Activated CD8-positive, alpha-beta T cell treated with anti-CD3 and anti-CD28 coated beads, Interleukin-2, amount 10 ng/mL, durations not matched to agents 7 days and 5 days (primary cell): ENCODE measurements around the gene BUD13. TPM values are rescaled to one million over a fixed set of nuclear protein-coding genes. Genes with fewer than 3 reads are reported as not detected.

Experiments used
- ATAC-seq: fragments of 150-1000 bp; cut with Tn5 transposase; one replicate; pipeline ENCODE4 v1.10.0; 2021; ENCODE audit warnings: moderate library complexity
- CTCF ChIA-PET: fragments of 350-600 bp; sonication (Branson Sonifier 250); formaldehyde crosslinking; loops from one replicate; lab custom pipeline; 2021; ENCODE audit warnings: antibody characterized with exemption; lab: Charles Lee
- POLR2A ChIA-PET: fragments of 350-600 bp; sonication (Branson Sonifier 250); formaldehyde crosslinking; loops from one replicate; lab custom pipeline; 2021; ENCODE audit warnings: antibody characterized with exemption; lab: Charles Lee
- DNase-seq: peaks from one replicate; pipeline ENCODE4 v3.0.0-alpha.2; 2020
- H3K27ac Mint-ChIP-seq: one replicate; pipeline ENCODE4 v1.8.0; 2021; ENCODE audit warnings: mild to moderate bottlenecking, mixed read lengths
- H3K27me3 Mint-ChIP-seq: one replicate; pipeline ENCODE4 v1.8.0; 2021; ENCODE audit warnings: low read depth, mixed read lengths
- H3K36me3 Mint-ChIP-seq: one replicate; pipeline ENCODE4 v1.8.0; 2021; ENCODE audit warnings: low read depth, mixed read lengths
- H3K4me1 Mint-ChIP-seq: one replicate; pipeline ENCODE4 v1.8.0; 2021; ENCODE audit warnings: low read depth, mixed read lengths
- H3K4me3 Mint-ChIP-seq: one replicate; pipeline ENCODE4 v1.8.0; 2021; ENCODE audit warnings: mild to moderate bottlenecking, mixed read lengths
- H3K9me3 Mint-ChIP-seq: one replicate; pipeline ENCODE4 v1.8.0; 2022; ENCODE audit warnings: mixed read lengths; ENCODE audit not compliant: insufficient read depth
- total RNA-seq, 2 experiments: library from RNA; stranded (reverse); gene quantifications; one replicate each; pipeline ENCODE4 v1.2.3, GENCODE V29; 2021

The BUD13 gene
- total RNA-seq: 10 to 100 TPM; 36.3 to 39.5 TPM

DNA sequence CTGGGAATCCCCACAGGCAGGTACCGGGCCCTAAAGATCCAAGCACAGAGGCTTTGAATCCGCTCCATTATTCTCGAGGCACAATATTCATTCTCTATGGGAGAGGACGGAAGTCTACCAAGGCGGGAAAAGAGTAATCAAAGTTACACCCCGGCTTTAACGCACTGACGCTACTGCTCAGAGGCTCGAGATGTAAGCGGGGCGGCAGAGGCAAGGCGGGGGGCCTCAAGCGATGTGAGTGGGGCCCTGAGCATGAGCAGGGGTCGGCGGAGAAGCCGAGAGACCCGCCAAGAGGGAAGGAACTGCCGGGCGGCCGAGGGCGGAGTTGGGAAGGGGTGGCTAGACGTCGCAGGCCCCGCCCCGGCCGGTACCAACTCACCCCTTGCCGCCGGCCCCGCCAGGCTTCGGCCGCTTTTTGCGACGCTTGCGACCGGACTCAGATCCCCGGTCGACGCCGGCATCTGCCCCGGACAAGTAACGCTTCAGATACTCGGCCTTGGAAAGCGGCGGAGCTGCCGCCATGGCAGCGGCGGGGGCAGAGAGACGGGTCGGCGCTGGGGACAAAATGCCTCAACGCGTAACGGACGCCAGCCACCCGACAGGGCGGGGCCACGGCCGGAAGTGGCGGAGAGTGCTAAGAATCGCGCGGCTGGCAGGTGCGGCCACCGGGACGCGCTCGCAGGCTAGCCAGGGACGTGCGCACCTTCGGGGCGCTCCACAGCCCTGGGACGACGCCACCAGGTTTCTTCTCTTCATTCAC, at the start of gene BUD13:
Gene BUD13, minus strand, starts transcription at position 545 of the 760 bp plus-strand sequence. Its CDS starts 23 bp downstream, at position 522.
- no peaks in the 10 kb centered on the region for H3K9me3 Mint-ChIP-seq
- POLR2A ChIA-PET: interaction anchor here (1.0 to 3.9 kb wide), 7 partner anchors 14 to 81 kb away, joined by 3 to 44 read pairs (median 5); partner anchors contain the start of gene ZPR1
- H3K27me3 Mint-ChIP-seq: no peaks in the 10 kb centered on the region
- H3K4me3 Mint-ChIP-seq: peak within 1 kb of the TSS; percentile 97
- H3K36me3 Mint-ChIP-seq: peaks cover 38% of the 10 kb centered on the region
- CTCF ChIA-PET: interaction anchor here (2.1 to 4.8 kb wide), 2 partner anchors 18 to 63 kb away, joined by 8 to 28 read pairs; partner anchors contain the start of gene APOA5
- H3K4me1 Mint-ChIP-seq: peaks cover 46% of the 10 kb centered on the region
- peak; percentile 93 for ATAC-seq
- H3K27ac Mint-ChIP-seq: peak within 1 kb of the TSS; percentile 97
- peak; percentile 95 for DNase-seq

DNA sequence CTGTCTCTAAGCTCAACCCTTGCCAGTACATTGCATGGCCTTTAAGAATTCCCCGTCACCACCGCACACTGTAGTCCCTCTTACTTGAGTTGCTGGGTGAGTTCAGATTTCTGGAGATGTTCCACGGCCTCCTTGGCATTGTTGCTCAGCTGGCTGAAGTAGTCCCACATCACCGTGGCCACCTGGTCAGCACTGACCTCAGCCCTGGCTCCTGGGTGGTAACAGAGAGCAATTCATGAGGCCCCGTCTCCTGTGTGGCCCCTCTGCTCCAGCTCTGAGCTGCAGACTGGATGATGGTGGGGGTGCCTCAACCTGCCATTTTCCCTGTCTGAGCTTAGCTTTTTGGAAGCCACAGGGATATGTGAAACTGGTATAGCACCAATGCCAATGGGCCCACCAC, 49.8 kb upstream of the BUD13 start:
- H3K9me3 Mint-ChIP-seq: no peaks in the 10 kb centered on the region
- H3K4me1 Mint-ChIP-seq: no peaks in the 10 kb centered on the region
- H3K4me3 Mint-ChIP-seq: no peak overlapping the region
- no peaks in the 10 kb centered on the region for H3K36me3 Mint-ChIP-seq
- POLR2A ChIA-PET: no interaction called here
- no peaks in the 10 kb centered on the region for H3K27me3 Mint-ChIP-seq
- CTCF ChIA-PET: interaction anchor here (2.1 to 3.2 kb wide), 2 partner anchors 13 to 32 kb away, joined by 7 to 16 read pairs; partner anchors contain the start of gene APOA5
- no peak overlapping the region for H3K27ac Mint-ChIP-seq
- DNase-seq: no peak
- no peak for ATAC-seq

GRCh38 chr11:116821050-116821918, 48.5 kb upstream of the BUD13 start:
- Mint-ChIP-seq H3K36me3 (no peaks in the 10 kb centered on the region), H3K27me3 (no peaks in the 10 kb centered on the region), H3K4me3 (no peak overlapping the region), H3K27ac (no peak overlapping the region), H3K4me1 (no peaks in the 10 kb centered on the region), H3K9me3 (no peaks in the 10 kb centered on the region)
- ATAC-seq: no peak
- DNase-seq: no peak
- POLR2A ChIA-PET: no interaction called here
- CTCF ChIA-PET: interaction anchor here (1.5 to 1.6 kb wide), 2 partner anchors 15 to 30 kb away, joined by 5 to 9 read pairs; partner anchors contain the start of gene APOA5

GRCh38 chr11:116819049-116819448, 46.3 kb upstream of the BUD13 start:
- no peak overlapping the region for H3K27ac Mint-ChIP-seq
- POLR2A ChIA-PET: no interaction called here
- H3K36me3 Mint-ChIP-seq: no peaks in the 10 kb centered on the region

DNA sequence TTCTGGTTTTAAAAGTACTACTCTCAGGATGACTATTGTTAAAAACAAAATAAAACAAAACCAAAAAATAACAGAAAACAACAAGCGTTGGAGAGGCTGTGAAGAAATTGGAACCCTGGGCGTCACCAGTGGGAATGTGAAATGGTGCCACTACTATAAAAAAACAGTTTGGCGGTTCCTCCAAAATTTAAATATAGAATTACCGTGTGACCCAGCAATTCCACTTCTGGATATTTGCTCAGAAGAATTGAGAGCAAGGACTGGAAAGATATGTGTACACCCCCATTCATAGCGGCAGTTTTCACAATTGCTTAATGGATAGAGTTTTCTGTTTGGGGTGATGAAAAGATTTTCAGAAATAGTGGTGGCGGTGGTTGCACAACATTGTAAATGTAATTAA, 41.7 kb upstream of the BUD13 start:
- Mint-ChIP-seq H3K4me3 (no peak overlapping the region), H3K27me3 (no peaks in the 10 kb centered on the region), H3K36me3 (no peaks in the 10 kb centered on the region), H3K4me1 (no peaks in the 10 kb centered on the region), H3K27ac (no peak overlapping the region), H3K9me3 (no peaks in the 10 kb centered on the region)
- DNase-seq (no peak), ATAC-seq (no peak)
- POLR2A ChIA-PET: no interaction called here
- CTCF ChIA-PET: no interaction called here

More at GRCh38 chr11:116819049-116819448, 46.3 kb upstream of the BUD13 start:
- DNase-seq (no peak), ATAC-seq (no peak)
- no peaks in the 10 kb centered on the region for H3K4me1 Mint-ChIP-seq
- H3K9me3 Mint-ChIP-seq: no peaks in the 10 kb centered on the region
- CTCF ChIA-PET: interaction anchor here (1.1 to 1.8 kb wide), 2 partner anchors 17 to 28 kb away, joined by 4 to 8 read pairs; partner anchors contain the start of gene APOA5
- H3K27me3 Mint-ChIP-seq: no peaks in the 10 kb centered on the region
- no peak overlapping the region for H3K4me3 Mint-ChIP-seq

DNA sequence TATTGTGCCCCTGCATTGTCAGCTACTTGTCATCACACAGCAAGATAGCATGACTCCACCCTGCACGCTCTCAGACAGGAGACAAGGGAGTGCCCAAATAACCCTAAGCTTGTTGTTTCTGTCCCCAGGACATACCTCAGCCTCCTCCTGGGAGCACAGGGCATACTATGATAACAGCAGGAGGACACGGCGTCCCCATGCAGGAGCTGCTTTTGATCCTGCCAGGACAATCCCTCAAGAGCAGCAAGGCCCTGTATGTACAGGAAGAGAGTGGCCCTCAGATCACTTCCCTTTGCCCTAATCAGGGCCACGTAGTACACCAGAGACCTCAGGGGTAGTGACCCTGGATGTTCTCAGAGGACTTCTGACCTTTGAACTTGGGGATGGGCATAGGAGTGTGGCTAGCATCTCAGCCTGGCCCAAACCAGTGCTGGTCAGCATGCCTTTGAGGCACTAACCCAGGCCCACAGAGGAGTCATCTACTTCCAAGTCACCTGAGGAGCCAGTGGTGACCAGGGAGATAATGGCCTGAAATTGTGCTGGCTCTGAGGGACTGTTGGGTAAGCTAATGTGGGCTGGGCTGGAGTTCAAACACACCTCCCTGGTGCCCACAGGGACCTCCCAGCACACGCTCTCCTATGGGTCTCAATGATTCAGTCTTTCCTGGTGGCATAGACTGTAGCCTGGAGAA, 41.1 kb upstream of the BUD13 start:
- CTCF ChIA-PET: interaction anchor here (0.9 to 2.3 kb wide), 4 partner anchors 22 to 292 kb away, joined by 3 to 24 read pairs (median 4); no protein-coding TSS in a partner anchor
- no peak overlapping the region for H3K27ac Mint-ChIP-seq
- H3K4me1 Mint-ChIP-seq: no peaks in the 10 kb centered on the region
- H3K4me3 Mint-ChIP-seq: no peak overlapping the region
- H3K36me3 Mint-ChIP-seq: no peaks in the 10 kb centered on the region
- POLR2A ChIA-PET: interaction anchor here (1.2 kb wide), 1 partner anchor 9 kb away, joined by 3 read pairs; no protein-coding TSS in a partner anchor
- no peaks in the 10 kb centered on the region for H3K9me3 Mint-ChIP-seq
- DNase-seq (no peak), ATAC-seq (no peak)
- peaks cover 3% of the 10 kb centered on the region for H3K27me3 Mint-ChIP-seq

DNA sequence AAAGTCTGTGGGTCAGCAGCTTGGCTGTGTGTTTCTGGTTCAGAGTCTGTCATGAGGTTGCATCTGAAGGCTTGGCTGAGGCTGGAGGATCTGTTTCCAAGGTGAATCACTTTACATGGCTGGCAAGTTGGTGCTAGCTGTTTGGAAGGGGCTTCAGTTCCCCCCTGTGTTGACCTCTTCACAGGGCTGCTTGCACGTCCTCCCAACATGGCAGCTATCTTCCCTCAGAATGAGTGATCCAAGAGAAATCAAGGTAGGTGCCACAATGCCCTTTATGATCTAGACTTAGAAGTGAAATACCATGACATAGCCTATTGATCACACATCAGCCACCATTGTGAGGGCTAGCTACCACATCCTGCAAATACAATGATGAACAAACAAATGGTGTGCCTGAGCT, 40.4 kb upstream of the BUD13 start:
- H3K4me3 Mint-ChIP-seq: no peak overlapping the region
- H3K27me3 Mint-ChIP-seq: peaks cover 4% of the 10 kb centered on the region
- no peaks in the 10 kb centered on the region for H3K4me1 Mint-ChIP-seq
- H3K9me3 Mint-ChIP-seq: no peaks in the 10 kb centered on the region
- POLR2A ChIA-PET: interaction anchor here (1.2 kb wide), 1 partner anchor 9 kb away, joined by 3 read pairs; no protein-coding TSS in a partner anchor
- no peak for ATAC-seq
- CTCF ChIA-PET: interaction anchor here (0.8 to 2.3 kb wide), 6 partner anchors 22 to 293 kb away, joined by 3 to 24 read pairs (median 4); partner anchors contain the start of gene APOA5
- no peak for DNase-seq
- no peak overlapping the region for H3K27ac Mint-ChIP-seq
- no peaks in the 10 kb centered on the region for H3K36me3 Mint-ChIP-seq

GRCh38 chr11:116812109-116812508, 39.3 kb upstream of the BUD13 start:
- H3K27me3 Mint-ChIP-seq: peaks cover 9% of the 10 kb centered on the region
- DNase-seq (no peak), ATAC-seq (no peak)
- no peaks in the 10 kb centered on the region for H3K36me3 Mint-ChIP-seq
- H3K4me3 Mint-ChIP-seq: no peak overlapping the region
- H3K27ac Mint-ChIP-seq: no peak overlapping the region
- H3K9me3 Mint-ChIP-seq: no peaks in the 10 kb centered on the region
- ChIA-PET CTCF (interaction anchor here (1.4 to 2.3 kb wide), 2 partner anchors 21 to 24 kb away, joined by 9 to 24 read pairs; partner anchors contain the start of gene APOA5), POLR2A (interaction anchor here (0.7 kb wide), 1 partner anchor 332 kb away, joined by 4 read pairs; no protein-coding TSS in a partner anchor)
- no peaks in the 10 kb centered on the region for H3K4me1 Mint-ChIP-seq

- ChIA-PET CTCF (interaction anchor here (3.0 kb wide), 1 partner anchor 20 kb away, joined by 16 read pairs; the partner anchor contains the start of gene APOA5), POLR2A (interaction anchor here (1.4 kb wide), 1 partner anchor 25 kb away, joined by 4 read pairs; no protein-coding TSS in a partner anchor)
- Mint-ChIP-seq H3K4me1 (no peaks in the 10 kb centered on the region), H3K4me3 (no peak overlapping the region), H3K36me3 (no peaks in the 10 kb centered on the region), H3K27me3 (peaks cover 9% of the 10 kb centered on the region), H3K27ac (no peak overlapping the region), H3K9me3 (no peaks in the 10 kb centered on the region)
- DNase-seq (no peak), ATAC-seq (no peak)
Measured at GRCh38 chr11:116811194-116811593, 38.4 kb upstream of the BUD13 start.

GRCh38 chr11:116808262-116809175, 35.7 kb upstream of the BUD13 start:
- POLR2A ChIA-PET: interaction anchor here (0.5 kb wide), 1 partner anchor 366 kb away, joined by 3 read pairs; no protein-coding TSS in a partner anchor
- Mint-ChIP-seq H3K4me3 (no peak overlapping the region), H3K4me1 (no peaks in the 10 kb centered on the region), H3K9me3 (no peaks in the 10 kb centered on the region), H3K27ac (no peak overlapping the region), H3K36me3 (no peaks in the 10 kb centered on the region), H3K27me3 (peaks cover 12% of the 10 kb centered on the region)
- CTCF ChIA-PET: interaction anchor here (1.7 to 3.0 kb wide), 2 partner anchors 18 to 27 kb away, joined by 4 to 16 read pairs; partner anchors contain the start of gene APOA5
- DNase-seq: no peak
- no peak for ATAC-seq
